Testis (tissue), 2 donors: ENCODE measurements around the gene PGRMC1.

Experiments used
- POLR2A ChIP-seq: fragments of 450-650 bp; IDR thresholded peaks from one replicate; pipeline ENCODE4 v1.6.1; 2017; ENCODE audit warnings: antibody characterized with exemption, mild to moderate bottlenecking, moderate library complexity
- TF ChIP-seq, protein P1 (sequence below), 3 experiments: fragments of 450-650 bp in 2 of 3; fragments of 200-600 bp in 1 of 3; sonication (generic) in 1 of 3; IDR thresholded peaks; one replicate each; pipeline ENCODE4 v1.5.1; 2016 to 2019; ENCODE audit warnings: antibody characterized with exemption in 3 of 3, mild to moderate bottlenecking in 2 of 3, moderate library complexity in 1 of 3

DNA sequence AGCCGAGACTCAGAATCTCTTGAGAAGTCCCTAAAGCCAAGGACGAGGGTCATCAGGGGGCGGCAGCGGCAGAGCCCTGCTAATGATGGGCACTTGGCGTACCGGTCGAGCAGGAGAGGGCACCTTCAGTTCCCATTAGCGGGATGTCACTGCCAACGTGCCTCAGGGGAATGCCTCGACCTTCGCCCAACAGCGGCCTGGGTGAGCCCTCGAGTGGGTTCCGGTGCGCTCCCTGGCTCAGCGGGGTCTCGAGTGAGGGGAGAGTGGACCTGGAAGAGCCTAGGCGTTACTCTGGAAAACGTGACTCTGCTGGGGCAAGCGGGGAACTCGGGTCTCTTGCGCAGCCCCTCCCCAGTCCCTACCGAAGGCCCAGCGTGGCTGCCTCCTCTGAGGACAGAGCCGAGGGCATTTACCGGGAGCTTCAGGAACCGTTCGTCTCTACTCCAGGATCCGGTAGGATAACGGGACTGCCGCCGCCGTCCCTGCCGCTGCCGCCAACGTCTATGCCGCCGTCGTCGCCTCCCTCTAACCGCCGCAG is 36.9 kb downstream of the PGRMC1 start:
- TF ChIP-seq, protein P1, sequence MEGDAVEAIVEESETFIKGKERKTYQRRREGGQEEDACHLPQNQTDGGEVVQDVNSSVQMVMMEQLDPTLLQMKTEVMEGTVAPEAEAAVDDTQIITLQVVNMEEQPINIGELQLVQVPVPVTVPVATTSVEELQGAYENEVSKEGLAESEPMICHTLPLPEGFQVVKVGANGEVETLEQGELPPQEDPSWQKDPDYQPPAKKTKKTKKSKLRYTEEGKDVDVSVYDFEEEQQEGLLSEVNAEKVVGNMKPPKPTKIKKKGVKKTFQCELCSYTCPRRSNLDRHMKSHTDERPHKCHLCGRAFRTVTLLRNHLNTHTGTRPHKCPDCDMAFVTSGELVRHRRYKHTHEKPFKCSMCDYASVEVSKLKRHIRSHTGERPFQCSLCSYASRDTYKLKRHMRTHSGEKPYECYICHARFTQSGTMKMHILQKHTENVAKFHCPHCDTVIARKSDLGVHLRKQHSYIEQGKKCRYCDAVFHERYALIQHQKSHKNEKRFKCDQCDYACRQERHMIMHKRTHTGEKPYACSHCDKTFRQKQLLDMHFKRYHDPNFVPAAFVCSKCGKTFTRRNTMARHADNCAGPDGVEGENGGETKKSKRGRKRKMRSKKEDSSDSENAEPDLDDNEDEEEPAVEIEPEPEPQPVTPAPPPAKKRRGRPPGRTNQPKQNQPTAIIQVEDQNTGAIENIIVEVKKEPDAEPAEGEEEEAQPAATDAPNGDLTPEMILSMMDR (IDR thresholded peaks at IDR 0.05) = no peak
- no peak for TF ChIP-seq POLR2A
